Esophagus squamous epithelium (tissue), 5 donors: ENCODE results near the gene DHRS1. TPM values are rescaled to one million over a fixed set of nuclear protein-coding genes. Genes with fewer than 3 reads are reported as not detected.

Source experiments
- DNase-seq: peaks from one replicate; lab custom pipeline; 2025; lab: John Stamatoyannopoulos, UW
- H3K27ac ChIP-seq, 4 donors: fragments of 200-600 bp; sonication (generic); one replicate each; pipeline ENCODE4 v1.5.1; 2016 to 2019; ENCODE audit warnings: mild to moderate bottlenecking in 1 of 4
- H3K27me3 ChIP-seq, 4 donors: fragments of 200-600 bp; sonication (generic); 1 replicate in 3 of 4; 2 replicates in 1 of 4; pipeline versions ENCODE4 v1.5.1 to v1.6.0; 2017 to 2021; ENCODE audit warnings: antibody characterized with exemption in 1 of 4
- H3K36me3 ChIP-seq, 3 donors: fragments of 200-600 bp; sonication (generic); one replicate each; pipeline ENCODE4 v1.5.1; 2016 to 2019
- H3K4me1 ChIP-seq, 3 donors: fragments of 200-600 bp; sonication (generic); one replicate each; pipeline ENCODE4 v1.5.1; 2017 to 2019
- H3K4me3 ChIP-seq, 4 donors: fragments of 200-600 bp; sonication (generic); 1 replicate in 3 of 4; 2 replicates in 1 of 4; pipeline ENCODE4 v1.5.1; 2016 to 2019; ENCODE audit warnings: mild to moderate bottlenecking in 2 of 4, moderate library complexity in 1 of 4
- H3K9me3 ChIP-seq, 3 donors: fragments of 200-600 bp; sonication (generic); one replicate each; pipeline ENCODE4 v1.5.1; 2016 to 2019
- CTCF ChIP-seq, 6 experiments: fragments of 450-650 bp in 4 of 6; fragments of 200-600 bp in 2 of 6; sonication (generic) in 2 of 6; IDR thresholded peaks; one replicate each; pipeline ENCODE4 v1.5.1; 2016 to 2019; ENCODE audit warnings: antibody characterized with exemption in 6 of 6, mild to moderate bottlenecking in 4 of 6, moderate library complexity in 4 of 6
- POLR2A ChIP-seq, 4 donors: fragments of 450-650 bp; IDR thresholded peaks; one replicate each; pipeline ENCODE4 v1.6.1; 2017; ENCODE audit warnings: antibody characterized with exemption in 4 of 4, mild to moderate bottlenecking in 4 of 4, moderate library complexity in 3 of 4
- WGBS, 2 donors: methylation state at CpG; one replicate each; pipeline ENCODE4 v1.1.5; 2018; 5-methylcytosine and 5-hydroxymethylcytosine counted together
- intact Hi-C: fragments of 100-400 bp; cut with DNase I; formaldehyde crosslinking; loops from one replicate; pipeline ENCODE4 v1.15.0; 2022
- total RNA-seq, 4 donors: library from RNA; depleted of rRNA; stranded (reverse); fragments of >200 nt; gene quantifications; one replicate each; pipeline ENCODE4 v1.1.0, GENCODE V29; 2016
- donor health status: DM: yes; HTN: yes; CAD: no.

The DHRS1 gene
- total RNA-seq, 4 donors from 2014 or later: 81.6 to 164 (median 101) TPM

- TF ChIP-seq CTCF (IDR thresholded peaks at IDR 0.05) (peak in 5 of 6 experiments; percentile 10 to 69 (median 42)), POLR2A (IDR thresholded peaks at IDR 0.05) (no peak)
- intact Hi-C loops: no loop called here
- H3K27ac ChIP-seq: peak overlapping the region; percentile 67 to 88 (median 78)
- H3K36me3 ChIP-seq: no peaks in the 10 kb centered on the region
- H3K27me3 ChIP-seq: no peaks in the 10 kb centered on the region
- no peak for DNase-seq
- H3K4me1 ChIP-seq: peaks cover 26 to 96% (median 45%) of the 10 kb centered on the region in 3 donors
- H3K9me3 ChIP-seq: no peaks in the 10 kb centered on the region
- 50 to 72% methylated on average over 9 to 11 of the region's 11 CpGs for WGBS, 2 donors
- H3K4me3 ChIP-seq: no peak overlapping the region
These were observed 20.0 kb downstream of the DHRS1 start for GRCh38 chr14:24279301-24280186.

GRCh38 chr14:24278424-24278823, 21.2 kb downstream of the DHRS1 start:
- H3K36me3 ChIP-seq: no peaks in the 10 kb centered on the region
- TF ChIP-seq POLR2A (IDR thresholded peaks at IDR 0.05): no peak
- no peak for TF ChIP-seq CTCF (IDR thresholded peaks at IDR 0.05)
- no peaks in the 10 kb centered on the region for H3K27me3 ChIP-seq
- 91 to 98% methylated on average over 5 of the region's 5 CpGs for WGBS, 2 donors
- peaks cover 21 to 96% (median 40%) of the 10 kb centered on the region in 3 donors for H3K4me1 ChIP-seq
- intact Hi-C loops: no loop called here
- H3K9me3 ChIP-seq: no peaks in the 10 kb centered on the region
- DNase-seq: no peak
- H3K4me3 ChIP-seq: no peak overlapping the region
- peak overlapping the region; percentile 67 to 88 (median 78) for H3K27ac ChIP-seq

GRCh38 chr14:24277606-24278321, 21.8 kb downstream of the DHRS1 start:
- DNase-seq: no peak
- Histone ChIP-seq H3K36me3 (no peaks in the 10 kb centered on the region), H3K4me1 (peaks cover 26 to 96% (median 40%) of the 10 kb centered on the region in 3 donors), H3K9me3 (no peaks in the 10 kb centered on the region), H3K27ac (peak overlapping the region in 3 of 4 donors; percentile 67 to 88 (median 83)), H3K27me3 (no peaks in the 10 kb centered on the region), H3K4me3 (no peak overlapping the region)
- WGBS, 2 donors: 66 to 84% methylated on average over 9 to 11 of the region's 11 CpGs
- TF ChIP-seq CTCF (IDR thresholded peaks at IDR 0.05): no peak
- TF ChIP-seq POLR2A (IDR thresholded peaks at IDR 0.05): no peak
- intact Hi-C loops: no loop called here

- peaks cover 31 to 97% (median 40%) of the 10 kb centered on the region in 3 donors for H3K4me1 ChIP-seq
- H3K27me3 ChIP-seq: no peaks in the 10 kb centered on the region
- no peaks in the 10 kb centered on the region for H3K9me3 ChIP-seq
- WGBS, 2 donors: 81 to 87% methylated on average over 6 of the region's 6 CpGs
- H3K27ac ChIP-seq: peak overlapping the region in 2 of 4 donors; percentile 83 to 88
- no peaks in the 10 kb centered on the region for H3K36me3 ChIP-seq
- no peak overlapping the region for H3K4me3 ChIP-seq
- DNase-seq: no peak
- intact Hi-C loops: no loop called here
- TF ChIP-seq CTCF (IDR thresholded peaks at IDR 0.05): no peak
- no peak for TF ChIP-seq POLR2A (IDR thresholded peaks at IDR 0.05)
These were observed 22.5 kb downstream of the DHRS1 start for GRCh38 chr14:24277071-24277470.
